Tibial nerve (tissue), 4 donors: ENCODE results near the gene NECAB3.

Source experiments
- EP300 ChIP-seq, 2 donors: sonication (generic); formaldehyde crosslinking; IDR thresholded peaks; one replicate each; pipeline ENCODE4 v1.6.1; 2017; ENCODE audit warnings: antibody characterized with exemption in 2 of 2, mild to moderate bottlenecking in 1 of 2
- POLR2A ChIP-seq, 2 donors: fragments of 450-650 bp; IDR thresholded peaks; one replicate each; pipeline ENCODE4 v1.6.1; 2017; ENCODE audit warnings: antibody characterized with exemption in 2 of 2, mild to moderate bottlenecking in 2 of 2, moderate library complexity in 2 of 2
- TF ChIP-seq, protein P1 (sequence below), 5 experiments: fragments of 200-600 bp in 3 of 5; fragments of 450-650 bp in 2 of 5; sonication (generic) in 3 of 5; IDR thresholded peaks; one replicate each; pipeline ENCODE4 v1.5.1; 2016 to 2019; ENCODE audit warnings: antibody characterized with exemption in 5 of 5, mild to moderate bottlenecking in 3 of 5, moderate library complexity in 2 of 5

GRCh38 chr20:33693741-33694638 is 19.8 kb upstream of the NECAB3 start:
- TF ChIP-seq POLR2A (IDR thresholded peaks at IDR 0.05), result no peak
- TF ChIP-seq, protein P1, sequence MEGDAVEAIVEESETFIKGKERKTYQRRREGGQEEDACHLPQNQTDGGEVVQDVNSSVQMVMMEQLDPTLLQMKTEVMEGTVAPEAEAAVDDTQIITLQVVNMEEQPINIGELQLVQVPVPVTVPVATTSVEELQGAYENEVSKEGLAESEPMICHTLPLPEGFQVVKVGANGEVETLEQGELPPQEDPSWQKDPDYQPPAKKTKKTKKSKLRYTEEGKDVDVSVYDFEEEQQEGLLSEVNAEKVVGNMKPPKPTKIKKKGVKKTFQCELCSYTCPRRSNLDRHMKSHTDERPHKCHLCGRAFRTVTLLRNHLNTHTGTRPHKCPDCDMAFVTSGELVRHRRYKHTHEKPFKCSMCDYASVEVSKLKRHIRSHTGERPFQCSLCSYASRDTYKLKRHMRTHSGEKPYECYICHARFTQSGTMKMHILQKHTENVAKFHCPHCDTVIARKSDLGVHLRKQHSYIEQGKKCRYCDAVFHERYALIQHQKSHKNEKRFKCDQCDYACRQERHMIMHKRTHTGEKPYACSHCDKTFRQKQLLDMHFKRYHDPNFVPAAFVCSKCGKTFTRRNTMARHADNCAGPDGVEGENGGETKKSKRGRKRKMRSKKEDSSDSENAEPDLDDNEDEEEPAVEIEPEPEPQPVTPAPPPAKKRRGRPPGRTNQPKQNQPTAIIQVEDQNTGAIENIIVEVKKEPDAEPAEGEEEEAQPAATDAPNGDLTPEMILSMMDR (IDR thresholded peaks at IDR 0.05), result no peak
- no peak for TF ChIP-seq EP300 (IDR thresholded peaks at IDR 0.05)
